ENCODE data around the gene PLCH1.

Gene PLCH1

GRCh38 chr3:155512175-155512866 lies 232.6 kb downstream of the PLCH1 start:
- in situ Hi-C loops (cut with MboI; ENCODE audit: low pct_unique_long_range_greater_than_20kb, low sequenced_read_pairs): no loop called here
- no peak for DNase-seq

- in situ Hi-C loops (cut with MboI; ENCODE audit: low pct_unique_long_range_greater_than_20kb, low sequenced_read_pairs): no loop called here
- DNase-seq: no peak
These were observed 240.2 kb downstream of the PLCH1 start for GRCh38 chr3:155504682-155505081.

- in situ Hi-C loops (cut with MboI; ENCODE audit: low pct_unique_long_range_greater_than_20kb, low sequenced_read_pairs): no loop called here
- no peak for DNase-seq
These were observed 242.2 kb downstream of the PLCH1 start for GRCh38 chr3:155502630-155503029.

GRCh38 chr3:155500194-155500818 lies 244.6 kb downstream of the PLCH1 start:
- no peak for DNase-seq

GRCh38 chr3:155497930-155498647 lies 246.8 kb downstream of the PLCH1 start:
- in situ Hi-C loops (cut with MboI; ENCODE audit: low pct_unique_long_range_greater_than_20kb, low sequenced_read_pairs): no loop called here
- DNase-seq: no peak

More at GRCh38 chr3:155500194-155500818, 244.6 kb downstream of the PLCH1 start:
- in situ Hi-C loops (cut with MboI; ENCODE audit: low pct_unique_long_range_greater_than_20kb, low sequenced_read_pairs): no loop called here

GRCh38 chr3:155496206-155496605 lies 248.7 kb downstream of the PLCH1 start:
- in situ Hi-C loops (cut with MboI; ENCODE audit: low pct_unique_long_range_greater_than_20kb, low sequenced_read_pairs): no loop called here
- DNase-seq: no peak

- in situ Hi-C loops (cut with MboI; ENCODE audit: low pct_unique_long_range_greater_than_20kb, low sequenced_read_pairs): no loop called here
- no peak for DNase-seq
These were observed 249.5 kb downstream of the PLCH1 start for GRCh38 chr3:155495387-155495786.

- in situ Hi-C loops (cut with MboI; ENCODE audit: low pct_unique_long_range_greater_than_20kb, low sequenced_read_pairs): no loop called here
- peak; percentile 72 for DNase-seq
These were observed 250.5 kb downstream of the PLCH1 start for GRCh38 chr3:155494332-155494731.

- DNase-seq: no peak
- in situ Hi-C loops (cut with MboI; ENCODE audit: low pct_unique_long_range_greater_than_20kb, low sequenced_read_pairs): no loop called here
These were observed 252.0 kb downstream of the PLCH1 start for GRCh38 chr3:155492841-155493240.

GRCh38 chr3:155491696-155492095 lies 253.2 kb downstream of the PLCH1 start:
- in situ Hi-C loops (cut with MboI; ENCODE audit: low pct_unique_long_range_greater_than_20kb, low sequenced_read_pairs): no loop called here

GRCh38 chr3:155488671-155489070 lies 256.2 kb downstream of the PLCH1 start:
- no peak for DNase-seq
- in situ Hi-C loops (cut with MboI; ENCODE audit: low pct_unique_long_range_greater_than_20kb, low sequenced_read_pairs): no loop called here

More at GRCh38 chr3:155491696-155492095, 253.2 kb downstream of the PLCH1 start:
- DNase-seq: no peak

- in situ Hi-C loops (cut with MboI; ENCODE audit: low pct_unique_long_range_greater_than_20kb, low sequenced_read_pairs): no loop called here
- no peak for DNase-seq
These were observed 259.0 kb downstream of the PLCH1 start for GRCh38 chr3:155485897-155486296.

- in situ Hi-C loops (cut with MboI; ENCODE audit: low pct_unique_long_range_greater_than_20kb, low sequenced_read_pairs): no loop called here
- DNase-seq: no peak
These were observed 263.3 kb downstream of the PLCH1 start for GRCh38 chr3:155481591-155481990.

- DNase-seq: peak; percentile 18
- in situ Hi-C loops (cut with MboI; ENCODE audit: low pct_unique_long_range_greater_than_20kb, low sequenced_read_pairs): no loop called here
These were observed 263.8 kb downstream of the PLCH1 start for GRCh38 chr3:155481089-155481488.

GRCh38 chr3:155465664-155466063 lies 279.2 kb downstream of the PLCH1 start:
- DNase-seq: no peak
- in situ Hi-C loops (cut with MboI; ENCODE audit: low pct_unique_long_range_greater_than_20kb, low sequenced_read_pairs): no loop called here

- peak; percentile 35 for DNase-seq
- in situ Hi-C loops (cut with MboI; ENCODE audit: low pct_unique_long_range_greater_than_20kb, low sequenced_read_pairs): no loop called here
These were observed 282.2 kb downstream of the PLCH1 start for GRCh38 chr3:155462672-155463071.

GRCh38 chr3:155457591-155457990 lies 287.3 kb downstream of the PLCH1 start:
- DNase-seq: no peak
- in situ Hi-C loops (cut with MboI; ENCODE audit: low pct_unique_long_range_greater_than_20kb, low sequenced_read_pairs): no loop called here

GRCh38 chr3:155455765-155456164 lies 289.1 kb downstream of the PLCH1 start:
- in situ Hi-C loops (cut with MboI; ENCODE audit: low pct_unique_long_range_greater_than_20kb, low sequenced_read_pairs): no loop called here
- no peak for DNase-seq

- no peak for DNase-seq
- in situ Hi-C loops (cut with MboI; ENCODE audit: low pct_unique_long_range_greater_than_20kb, low sequenced_read_pairs): no loop called here
These were observed 291.4 kb downstream of the PLCH1 start for GRCh38 chr3:155453512-155453911.

- in situ Hi-C loops (cut with MboI; ENCODE audit: low pct_unique_long_range_greater_than_20kb, low sequenced_read_pairs): no loop called here
- no peak for DNase-seq
These were observed 295.1 kb downstream of the PLCH1 start for GRCh38 chr3:155449613-155450267.
